SK-N-SH (cell line): ENCODE results near the gene TNRC6B.
"Not testable (repeated sequence)": the region's sequence is repeated elsewhere in the genome, so short reads cannot be mapped to it uniquely, and the experiment has no call there.

Experiments used
- EZH2phosphoT487 ChIP-seq: fragments of 200-600 bp; sonication (generic); IDR thresholded peaks from 2 replicates; pipeline ENCODE4 v1.6.1; 2017; ENCODE audit warnings: low read depth, mixed run types, mild to moderate bottlenecking, antibody characterized with exemption, moderate library complexity, borderline replicate concordance
- NFIC ChIP-seq: IDR thresholded peaks from 2 replicates; pipeline ENCODE4 v1.4.0; 2012; ENCODE audit warnings: borderline replicate concordance
- RAD21 ChIP-seq: IDR thresholded peaks from 2 replicates; pipeline ENCODE4 v1.6.1; 2012; ENCODE audit warnings: mild to moderate bottlenecking, low read length
- TCF12 ChIP-seq: IDR thresholded peaks from 2 replicates; pipeline ENCODE4 v1.4.0; 2012
- TF ChIP-seq, protein P1 (sequence below): IDR thresholded peaks from 2 replicates; pipeline ENCODE4 v1.4.0; 2012; ENCODE audit warnings: low read depth
- TF ChIP-seq, protein P2 (sequence below): fragments of 200-600 bp; sonication (generic); IDR thresholded peaks from 2 replicates; pipeline ENCODE4 v1.6.1; 2017; ENCODE audit warnings: antibody characterized with exemption, mild to moderate bottlenecking, moderate library complexity

DNA sequence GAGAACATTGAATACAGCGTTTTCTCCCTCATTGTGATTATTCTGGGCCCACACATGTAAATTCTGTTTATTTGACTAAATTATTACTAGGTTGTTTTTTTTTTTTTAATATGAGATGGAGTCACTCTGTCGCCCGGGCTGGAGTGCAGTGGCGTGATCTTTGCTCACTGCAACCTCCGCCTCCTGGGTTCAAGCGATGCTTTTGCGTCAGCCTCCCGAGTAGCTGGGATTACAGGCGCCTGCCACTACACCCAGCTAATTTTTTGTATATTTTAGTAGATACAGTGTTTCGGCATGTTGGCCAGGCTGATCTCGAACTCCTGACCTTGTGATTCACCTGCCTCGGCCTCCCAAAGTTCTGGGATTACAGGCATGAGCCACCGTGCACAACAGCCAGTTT is 5.9 kb downstream of the TNRC6B start:
- TF ChIP-seq, protein P1, sequence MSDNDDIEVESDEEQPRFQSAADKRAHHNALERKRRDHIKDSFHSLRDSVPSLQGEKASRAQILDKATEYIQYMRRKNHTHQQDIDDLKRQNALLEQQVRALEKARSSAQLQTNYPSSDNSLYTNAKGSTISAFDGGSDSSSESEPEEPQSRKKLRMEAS = not testable (repeated sequence)
- TF ChIP-seq, protein P2, sequence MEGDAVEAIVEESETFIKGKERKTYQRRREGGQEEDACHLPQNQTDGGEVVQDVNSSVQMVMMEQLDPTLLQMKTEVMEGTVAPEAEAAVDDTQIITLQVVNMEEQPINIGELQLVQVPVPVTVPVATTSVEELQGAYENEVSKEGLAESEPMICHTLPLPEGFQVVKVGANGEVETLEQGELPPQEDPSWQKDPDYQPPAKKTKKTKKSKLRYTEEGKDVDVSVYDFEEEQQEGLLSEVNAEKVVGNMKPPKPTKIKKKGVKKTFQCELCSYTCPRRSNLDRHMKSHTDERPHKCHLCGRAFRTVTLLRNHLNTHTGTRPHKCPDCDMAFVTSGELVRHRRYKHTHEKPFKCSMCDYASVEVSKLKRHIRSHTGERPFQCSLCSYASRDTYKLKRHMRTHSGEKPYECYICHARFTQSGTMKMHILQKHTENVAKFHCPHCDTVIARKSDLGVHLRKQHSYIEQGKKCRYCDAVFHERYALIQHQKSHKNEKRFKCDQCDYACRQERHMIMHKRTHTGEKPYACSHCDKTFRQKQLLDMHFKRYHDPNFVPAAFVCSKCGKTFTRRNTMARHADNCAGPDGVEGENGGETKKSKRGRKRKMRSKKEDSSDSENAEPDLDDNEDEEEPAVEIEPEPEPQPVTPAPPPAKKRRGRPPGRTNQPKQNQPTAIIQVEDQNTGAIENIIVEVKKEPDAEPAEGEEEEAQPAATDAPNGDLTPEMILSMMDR = not testable (repeated sequence)
- not testable (repeated sequence) for TF ChIP-seq RAD21, EZH2phosphoT487, NFIC, TCF12
